OCI-LY7 (cell line): ENCODE measurements around the gene CYFIP1.

Source experiments
- EZH2phosphoT487 ChIP-seq: fragments of 200-600 bp; sonication (generic); IDR thresholded peaks from 2 replicates; pipeline ENCODE4 v1.6.1; 2018; ENCODE audit warnings: low read depth, borderline replicate concordance, mild to moderate bottlenecking, mixed run types, antibody characterized with exemption, low read length, moderate library complexity, mixed read lengths
- TF ChIP-seq, protein P1 (sequence below): fragments of 200-600 bp; sonication (generic); conservative IDR thresholded peaks from 2 replicates; pipeline ENCODE4 v1.5.1; 2014; ENCODE audit warnings: mild to moderate bottlenecking, antibody characterized with exemption, low read length, moderate library complexity, mixed read lengths

DNA sequence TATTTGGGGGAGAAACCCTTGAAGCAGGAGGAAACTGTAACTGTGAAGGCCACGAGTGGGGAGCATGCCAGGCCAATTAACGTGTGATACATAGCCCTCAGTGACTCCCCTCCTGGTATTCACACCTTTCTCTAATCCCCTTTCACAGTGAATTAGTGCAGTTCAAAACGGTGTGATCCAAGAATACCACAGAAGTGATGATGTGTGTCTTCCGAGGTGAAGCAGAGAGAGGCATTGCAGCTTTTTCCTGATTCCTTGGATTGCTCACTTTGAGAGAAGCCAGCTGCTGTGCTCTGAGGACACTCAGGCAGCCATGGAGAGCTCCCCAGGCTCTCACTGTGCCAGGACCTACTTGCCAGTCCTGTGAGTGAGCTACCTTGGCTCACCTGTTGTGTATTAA is 124.4 kb downstream of the CYFIP1 start:
- TF ChIP-seq, protein P1, sequence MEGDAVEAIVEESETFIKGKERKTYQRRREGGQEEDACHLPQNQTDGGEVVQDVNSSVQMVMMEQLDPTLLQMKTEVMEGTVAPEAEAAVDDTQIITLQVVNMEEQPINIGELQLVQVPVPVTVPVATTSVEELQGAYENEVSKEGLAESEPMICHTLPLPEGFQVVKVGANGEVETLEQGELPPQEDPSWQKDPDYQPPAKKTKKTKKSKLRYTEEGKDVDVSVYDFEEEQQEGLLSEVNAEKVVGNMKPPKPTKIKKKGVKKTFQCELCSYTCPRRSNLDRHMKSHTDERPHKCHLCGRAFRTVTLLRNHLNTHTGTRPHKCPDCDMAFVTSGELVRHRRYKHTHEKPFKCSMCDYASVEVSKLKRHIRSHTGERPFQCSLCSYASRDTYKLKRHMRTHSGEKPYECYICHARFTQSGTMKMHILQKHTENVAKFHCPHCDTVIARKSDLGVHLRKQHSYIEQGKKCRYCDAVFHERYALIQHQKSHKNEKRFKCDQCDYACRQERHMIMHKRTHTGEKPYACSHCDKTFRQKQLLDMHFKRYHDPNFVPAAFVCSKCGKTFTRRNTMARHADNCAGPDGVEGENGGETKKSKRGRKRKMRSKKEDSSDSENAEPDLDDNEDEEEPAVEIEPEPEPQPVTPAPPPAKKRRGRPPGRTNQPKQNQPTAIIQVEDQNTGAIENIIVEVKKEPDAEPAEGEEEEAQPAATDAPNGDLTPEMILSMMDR = no peak
- TF ChIP-seq EZH2phosphoT487 = no peak
